NCI-H2029 (cell line): Measurements from ENCODE around the gene PRUNE2.

ENCODE experiments used
- DNase-seq: peaks from one replicate; lab custom pipeline; 2025; lab: John Stamatoyannopoulos, UW

Gene PRUNE2

DNA sequence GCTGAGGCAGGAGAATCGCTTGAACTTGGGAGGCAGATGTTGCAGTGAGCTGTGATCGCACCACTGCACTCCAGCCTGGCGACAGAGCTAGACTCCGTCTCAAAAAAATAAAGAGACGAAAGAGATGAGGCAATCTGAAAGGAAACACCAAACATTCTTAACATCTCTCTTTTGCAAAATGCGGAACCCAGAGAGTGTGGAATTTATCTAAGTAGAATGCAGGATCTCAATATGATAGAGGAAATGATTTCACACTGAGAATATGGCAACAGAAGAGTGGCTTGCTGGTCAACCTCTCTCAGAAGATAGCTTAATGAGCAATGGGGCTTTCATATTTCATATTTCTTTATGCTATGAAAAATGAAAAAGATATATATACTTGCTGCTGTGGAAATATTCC is 175.1 kb downstream of the PRUNE2 start:
- DNase-seq, result no peak

DNA sequence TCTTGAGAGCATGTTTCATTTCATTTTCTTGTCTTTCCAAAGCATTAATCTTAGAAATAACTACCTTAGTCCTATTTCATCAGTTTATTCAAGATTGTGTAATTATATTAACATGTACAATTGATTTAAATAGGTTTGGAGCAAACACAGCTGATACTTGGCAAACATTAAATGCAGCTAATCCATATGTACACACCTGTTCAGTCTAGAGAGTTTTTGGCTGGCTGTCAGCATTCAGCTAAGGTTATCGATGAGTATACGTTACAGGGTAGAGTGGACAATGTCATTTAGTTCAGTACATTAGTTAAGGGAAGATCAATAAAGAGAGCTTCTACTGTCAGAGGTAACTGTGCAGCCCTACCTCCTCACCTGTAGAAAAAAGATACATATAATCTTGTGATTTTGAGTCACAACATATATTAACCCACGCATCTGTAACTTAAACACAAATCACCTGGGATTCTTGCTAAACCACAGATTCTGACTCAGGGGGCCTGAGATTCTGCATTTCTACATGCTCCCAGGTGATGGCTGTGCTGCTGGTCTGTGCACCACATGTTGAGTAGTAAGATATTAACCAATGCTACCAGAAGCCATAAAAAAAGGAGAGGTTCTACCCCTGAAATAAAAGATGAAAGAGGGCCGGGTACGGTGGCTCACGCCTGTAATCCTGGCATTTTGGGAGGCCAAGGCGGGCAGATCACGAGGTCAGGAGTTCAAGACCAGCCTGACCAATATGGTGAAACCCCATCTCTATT is 175.8 kb downstream of the PRUNE2 start:
- DNase-seq, result peak; percentile 36

DNA sequence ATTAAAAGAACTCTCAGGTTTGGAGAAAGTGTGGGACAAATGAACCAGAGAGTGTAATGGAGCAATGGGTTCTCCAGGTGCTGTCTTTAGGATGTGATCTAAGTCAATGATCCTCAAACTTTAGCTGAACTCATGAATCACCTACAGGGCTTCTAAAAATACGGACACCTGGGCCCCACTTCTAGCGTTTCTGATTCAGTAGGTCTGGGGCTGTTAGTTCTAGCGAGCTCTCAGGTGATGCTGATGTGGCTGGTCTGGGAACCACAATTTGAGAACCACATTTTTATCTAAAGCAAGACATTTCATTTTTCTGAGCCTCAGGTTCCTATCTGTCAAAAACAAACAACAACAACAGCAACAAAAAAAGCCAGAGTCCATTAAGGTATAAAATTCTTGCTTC is 176.8 kb downstream of the PRUNE2 start:
- DNase-seq, result no peak

DNA sequence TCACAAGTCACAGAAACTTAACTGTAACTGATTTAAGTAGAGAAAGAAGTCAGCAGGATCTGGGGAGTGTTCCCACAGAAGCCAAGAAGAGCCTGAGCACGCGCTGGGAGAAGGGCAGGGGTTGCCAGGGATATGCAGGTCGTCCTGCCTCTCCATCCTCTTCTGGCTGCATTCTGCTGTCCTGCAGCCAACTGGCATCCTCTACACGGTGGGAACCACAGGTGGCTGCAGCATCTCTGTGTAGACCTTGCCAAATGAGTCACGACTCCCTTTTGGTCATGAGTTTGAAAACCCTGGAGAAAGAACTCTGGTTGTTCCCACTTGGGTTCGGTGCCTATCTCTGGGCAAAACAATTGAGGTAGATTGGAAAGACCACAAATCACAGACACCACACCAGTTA is 180.0 kb downstream of the PRUNE2 start:
- DNase-seq, result peak; percentile 51

DNA sequence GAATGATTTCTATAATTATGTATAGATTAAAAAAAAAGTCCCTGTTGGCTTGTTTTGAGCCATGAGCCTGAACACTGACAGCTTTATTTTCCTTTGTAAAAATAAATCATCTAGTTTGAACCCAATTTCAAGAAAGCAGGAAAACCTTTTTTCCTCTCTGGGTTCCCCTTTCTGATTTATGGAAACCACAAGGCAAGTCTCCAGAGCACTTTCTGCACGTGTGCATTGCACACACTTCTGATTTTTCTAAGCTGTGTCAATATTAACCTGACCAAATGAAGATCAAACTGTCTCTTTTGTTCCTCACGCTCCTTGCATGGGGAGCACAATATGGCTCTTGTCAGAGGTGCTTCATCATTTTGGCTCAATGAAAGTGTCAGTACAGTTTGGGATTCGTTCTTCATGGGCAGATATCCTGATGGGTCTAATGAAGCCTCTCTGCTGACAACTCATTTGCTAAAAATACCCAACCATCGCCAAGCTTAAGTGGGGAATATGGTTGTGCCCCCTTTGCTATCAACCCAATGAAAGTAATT is 180.8 kb downstream of the PRUNE2 start:
- DNase-seq, result peak; percentile 14

- no peak for DNase-seq
Observed at GRCh38 chr9:76720245-76720644, 185.7 kb downstream of the PRUNE2 start.

DNA sequence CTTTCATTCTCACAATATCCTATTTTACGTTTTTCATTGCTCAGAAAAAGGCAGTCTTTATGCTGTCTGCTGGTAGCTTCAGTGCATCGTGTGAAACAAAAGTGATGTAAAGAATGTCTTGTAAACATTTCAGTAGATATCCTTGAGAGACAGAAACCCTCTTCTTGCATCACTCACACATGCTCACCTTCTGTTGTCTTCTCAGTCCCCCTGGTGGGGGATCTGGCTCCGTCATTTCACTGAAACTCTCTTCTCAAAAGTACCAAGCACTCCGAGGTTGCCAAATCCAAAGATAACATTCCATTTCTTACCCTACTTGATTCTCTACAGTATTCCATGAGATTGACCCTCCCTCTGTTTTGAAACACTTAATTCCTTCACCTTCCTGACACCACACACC is 187.7 kb downstream of the PRUNE2 start:
- no peak for DNase-seq

GRCh38 chr9:76717613-76718012 is 188.3 kb downstream of the PRUNE2 start:
- DNase-seq, result peak; percentile 42

DNA sequence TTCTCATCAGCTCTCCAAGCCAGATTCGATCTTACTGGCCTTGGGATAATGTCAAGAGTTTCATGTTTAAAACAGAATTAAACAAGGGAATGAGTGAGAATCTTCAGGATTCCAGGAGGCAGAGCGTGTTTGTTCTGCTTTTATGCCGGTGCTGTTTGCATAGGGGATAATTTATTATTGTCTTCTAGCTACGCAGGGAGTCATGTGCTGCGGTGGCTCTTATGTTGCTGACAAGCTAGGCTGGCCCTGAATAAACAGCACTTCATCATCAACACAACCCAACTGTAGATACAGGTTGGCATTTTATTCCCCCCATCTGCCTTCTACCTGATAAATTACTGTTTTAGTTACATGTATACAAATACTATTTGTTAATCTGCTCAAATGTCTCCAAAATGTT is 188.7 kb downstream of the PRUNE2 start:
- peak; percentile 91 for DNase-seq

DNA sequence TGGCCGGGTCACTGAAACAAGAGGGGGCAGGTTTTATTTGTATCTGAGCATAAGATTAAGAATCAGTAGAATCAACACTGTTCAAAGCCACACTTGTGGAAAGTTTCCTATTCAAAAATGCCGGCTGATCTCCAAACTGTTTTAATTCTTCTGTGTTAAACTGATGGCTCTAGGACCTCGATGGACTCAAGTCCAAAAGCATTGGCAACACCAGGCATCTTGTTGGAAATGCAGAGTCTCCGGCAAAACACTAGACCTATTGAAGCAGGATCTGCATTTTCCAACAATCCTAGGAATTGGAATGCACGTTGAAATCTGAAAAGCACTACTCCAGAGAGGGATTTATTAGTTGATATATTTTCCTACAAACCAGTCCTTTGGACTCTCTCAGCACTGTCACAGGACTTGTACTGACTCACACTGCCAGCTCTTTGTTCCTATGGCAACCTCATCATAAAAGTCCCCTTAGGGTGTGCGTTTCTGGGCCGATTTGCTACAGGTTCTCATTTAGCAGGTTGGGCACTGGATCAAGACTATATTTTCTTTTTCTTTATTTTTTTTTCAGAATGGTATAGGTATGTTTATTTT is 189.7 kb downstream of the PRUNE2 start:
- peak; percentile 43 for DNase-seq

GRCh38 chr9:76713381-76713780 is 192.5 kb downstream of the PRUNE2 start:
- DNase-seq, result no peak

- DNase-seq, result no peak
Observed at GRCh38 chr9:76709020-76709419, 196.9 kb downstream of the PRUNE2 start.

DNA sequence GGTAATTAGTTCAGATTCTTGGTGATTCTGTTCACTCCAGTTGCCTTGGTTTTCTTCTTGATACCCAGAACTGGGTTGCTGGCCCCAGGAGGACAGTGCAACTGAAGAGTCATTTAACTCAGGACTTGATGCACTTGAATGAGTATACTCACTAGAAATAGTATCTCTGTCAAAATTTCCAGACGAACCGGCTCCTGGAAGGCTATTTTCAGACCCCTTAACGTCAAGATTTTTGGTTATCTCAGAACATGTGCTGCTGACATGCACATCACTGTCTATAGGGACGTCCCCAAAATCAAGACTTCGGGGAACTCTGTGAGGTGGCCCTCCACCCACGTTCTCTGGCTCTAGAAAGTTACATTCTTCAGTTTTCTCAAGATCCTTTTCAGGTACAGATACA is 198.4 kb downstream of the PRUNE2 start:
- DNase-seq, result no peak

- DNase-seq, result peak; percentile 80
Observed at GRCh38 chr9:76704593-76705204, 201.2 kb downstream of the PRUNE2 start.

DNA sequence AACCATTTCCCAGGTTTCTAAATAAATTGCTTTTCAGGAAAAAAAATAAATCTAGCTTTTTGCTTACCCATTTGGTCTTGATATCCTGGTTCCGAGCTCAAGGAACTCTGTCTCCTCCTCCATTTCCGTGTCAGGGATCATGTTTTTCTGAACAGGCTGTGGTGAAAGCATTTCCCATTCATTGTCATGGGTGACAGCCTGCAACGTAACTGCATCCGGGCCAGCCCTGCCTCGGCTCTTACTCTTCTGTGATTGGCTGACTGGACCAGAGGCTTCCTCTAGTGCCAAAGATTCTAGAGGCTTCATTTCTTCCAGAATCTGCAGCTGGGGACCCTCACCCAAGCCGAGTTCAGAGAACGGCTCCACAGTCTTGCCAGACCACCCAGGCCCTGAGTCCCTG is 202.6 kb downstream of the PRUNE2 start:
- no peak for DNase-seq

DNA sequence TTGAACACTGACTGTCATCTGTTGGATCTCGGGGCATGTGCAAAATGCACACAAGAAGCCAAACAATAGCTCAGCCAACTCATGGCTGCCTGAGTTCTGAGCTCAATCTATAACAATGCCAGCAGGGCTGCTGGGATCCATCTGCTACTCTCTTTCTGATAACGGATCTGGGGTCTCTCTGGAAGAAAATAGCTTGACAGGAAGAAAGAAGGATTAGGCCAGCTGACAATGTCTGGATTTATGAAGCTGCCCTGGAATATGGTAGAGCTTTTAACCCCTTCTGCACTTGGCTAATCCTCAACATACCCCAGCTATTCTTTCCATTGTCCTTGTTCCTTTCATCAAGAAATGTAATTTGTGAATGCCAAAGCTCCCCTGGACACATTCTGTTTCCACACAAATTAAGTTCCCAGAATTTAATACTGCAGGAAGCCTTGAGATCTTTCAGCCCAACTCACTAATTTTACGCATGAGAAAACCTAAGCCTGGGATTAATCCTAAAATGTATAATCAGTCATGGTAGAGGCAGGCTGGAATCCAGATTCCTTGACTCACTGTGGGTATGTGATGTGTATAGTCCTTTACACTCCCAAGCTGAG is 204.4 kb downstream of the PRUNE2 start:
- no peak for DNase-seq

DNA sequence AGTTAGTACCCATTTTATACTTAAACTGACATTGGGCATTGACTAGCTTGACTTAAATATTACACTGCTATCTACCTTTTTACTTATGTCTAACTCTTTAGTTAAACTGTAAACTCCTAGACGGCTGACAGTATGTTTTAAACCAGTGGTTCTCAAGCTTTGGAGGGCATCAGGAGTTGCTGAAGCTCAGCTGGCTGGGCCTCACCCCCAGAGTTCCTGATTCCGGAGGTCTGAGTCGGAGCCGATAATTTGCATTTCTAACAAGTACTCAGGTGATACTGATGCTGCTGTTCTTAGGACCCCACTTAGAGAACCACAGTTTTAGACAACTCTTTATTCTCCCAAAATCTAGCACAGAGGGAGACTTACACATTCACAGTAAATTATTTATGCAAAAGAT is 205.0 kb downstream of the PRUNE2 start:
- DNase-seq, result no peak

DNA sequence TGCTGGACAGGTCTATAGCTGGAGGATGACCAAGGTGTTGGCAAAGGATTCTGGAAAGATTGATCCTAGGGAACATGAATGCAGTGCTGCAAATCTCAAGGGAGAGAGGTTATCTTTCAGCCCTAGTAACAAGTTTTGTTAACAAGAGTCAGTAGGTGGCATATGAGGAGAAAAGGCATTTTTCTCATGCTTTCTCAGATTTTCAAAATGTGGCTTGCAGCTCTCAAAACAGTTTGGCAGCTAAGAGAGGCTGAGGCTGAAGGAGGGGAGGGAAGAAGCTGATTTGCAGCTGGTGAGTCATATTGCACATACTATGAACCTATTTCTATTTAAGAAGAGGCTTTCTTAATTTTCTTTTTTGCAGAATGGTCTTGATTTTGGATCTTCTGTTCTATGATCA is 205.9 kb downstream of the PRUNE2 start:
- DNase-seq, result no peak

- peak; percentile 30 for DNase-seq
Observed at GRCh38 chr9:76697554-76697953, 208.4 kb downstream of the PRUNE2 start.

GRCh38 chr9:76697081-76697480 is 208.8 kb downstream of the PRUNE2 start:
- DNase-seq, result no peak

DNA sequence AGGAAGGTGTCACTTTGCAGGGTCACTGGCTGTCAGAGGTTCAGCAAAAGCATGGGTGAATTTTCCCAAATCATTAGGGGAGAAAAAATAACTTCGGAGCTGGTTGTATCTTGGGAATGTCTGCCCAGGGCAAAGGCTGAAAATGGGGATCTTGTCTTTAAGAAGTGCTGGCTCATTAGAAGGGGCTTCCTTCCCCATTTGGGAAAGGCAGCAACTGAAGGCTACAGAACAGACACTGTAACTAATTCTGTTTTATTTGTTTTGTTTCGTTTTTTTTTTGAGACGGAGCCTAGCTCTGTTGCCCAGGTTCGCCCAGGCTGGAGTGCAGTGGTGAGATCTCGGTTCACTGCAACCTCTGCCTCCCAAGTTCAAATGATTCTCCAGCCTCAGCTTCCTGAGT is 212.0 kb downstream of the PRUNE2 start:
- DNase-seq, result no peak

DNA sequence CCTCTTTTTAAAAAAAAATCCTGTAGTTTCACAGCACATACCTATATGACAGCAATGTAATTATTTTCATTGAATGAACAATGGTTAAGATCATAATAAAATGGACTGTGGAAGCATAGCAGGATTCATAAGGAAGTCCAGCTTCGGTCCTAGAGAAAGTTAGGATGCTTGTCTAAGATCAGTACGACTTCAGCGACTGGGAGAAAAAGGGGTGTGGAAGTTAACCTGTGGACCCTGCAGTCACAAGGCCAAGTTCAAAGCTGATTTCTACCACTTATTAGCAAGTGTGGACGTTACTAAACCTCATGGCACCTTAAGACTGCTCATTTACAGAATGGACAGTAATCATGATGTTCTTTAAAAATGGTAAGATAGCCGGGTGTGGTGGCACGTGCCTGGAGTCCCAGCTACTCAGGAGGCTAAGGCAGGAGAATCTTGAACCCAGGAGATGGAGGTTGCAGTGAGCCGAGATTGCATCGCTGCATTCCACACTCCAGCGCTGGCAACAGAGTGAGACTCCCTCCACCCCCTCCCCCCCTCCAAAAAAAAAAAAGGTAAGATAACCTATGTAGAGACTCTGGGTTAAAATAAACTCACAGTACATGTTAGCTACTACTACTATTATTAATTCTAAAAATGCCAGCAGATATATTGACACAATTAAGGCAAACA is 213.3 kb downstream of the PRUNE2 start:
- no peak for DNase-seq
